Vagina (tissue), 2 donors: ENCODE data around the gene THAP12. TPM values are rescaled to one million over a fixed set of nuclear protein-coding genes. Genes with fewer than 3 reads are reported as not detected.

ENCODE experiments used
- DNase-seq, 2 donors: peaks; one replicate each; pipeline ENCODE4 v3.0.0-alpha.2; 2017; ENCODE audit errors: extremely low spot score in 2 of 2
- H3K27ac ChIP-seq: fragments of 200-600 bp; sonication (generic); one replicate; pipeline ENCODE4 v1.5.1; 2019
- H3K27me3 ChIP-seq: fragments of 200-600 bp; sonication (generic); one replicate; pipeline ENCODE4 v1.5.1; 2019
- H3K36me3 ChIP-seq, 2 donors: fragments of 200-600 bp; sonication (generic); one replicate each; pipeline ENCODE4 v1.5.1; 2017 to 2019
- H3K4me1 ChIP-seq: fragments of 200-600 bp; sonication (generic); one replicate; pipeline ENCODE4 v1.5.1; 2019
- H3K4me3 ChIP-seq, 2 donors: fragments of 200-600 bp; sonication (generic); 1 replicate in 1 of 2; 2 replicates in 1 of 2; pipeline ENCODE4 v1.5.1; 2016 to 2019
- H3K9me3 ChIP-seq: fragments of 200-600 bp; sonication (generic); one replicate; pipeline ENCODE4 v1.5.1; 2019
- CTCF ChIP-seq, 3 experiments: fragments of 450-650 bp in 2 of 3; fragments of 200-600 bp in 1 of 3; sonication (generic) in 1 of 3; IDR thresholded peaks; one replicate each; pipeline ENCODE4 v1.5.1; 2017 to 2019; ENCODE audit warnings: antibody characterized with exemption in 3 of 3, mild to moderate bottlenecking in 2 of 3, moderate library complexity in 2 of 3
- POLR2A ChIP-seq, 2 donors: fragments of 450-650 bp; IDR thresholded peaks; one replicate each; pipeline ENCODE4 v1.6.1; 2017; ENCODE audit warnings: antibody characterized with exemption in 2 of 2, mild to moderate bottlenecking in 2 of 2, moderate library complexity in 2 of 2
- POLR2AphosphoS5 ChIP-seq, 2 donors: sonication (generic); formaldehyde crosslinking; IDR thresholded peaks; one replicate each; pipeline ENCODE4 v1.9.0; 2017; ENCODE audit warnings: antibody characterized with exemption in 2 of 2, mild to moderate bottlenecking in 2 of 2, low read depth in 1 of 2; ENCODE audit not compliant: insufficient read depth in 1 of 2
- intact Hi-C: fragments of 100-400 bp; cut with DNase I; formaldehyde crosslinking; loops from one replicate; pipeline ENCODE4 v1.15.1; 2023
- total RNA-seq: library from RNA; depleted of rRNA; stranded (reverse); fragments of >200 nt; gene quantifications from one replicate; pipeline ENCODE4 v1.2.3, GENCODE V29; 2016

The THAP12 gene
- total RNA-seq, 1 donor from 2014 or later = 25.8 TPM

GRCh38 chr11:76313913-76314740 is 66.8 kb downstream of the THAP12 start:
- no peaks in the 10 kb centered on the region for H3K9me3 ChIP-seq
- no peaks in the 10 kb centered on the region for H3K27me3 ChIP-seq
- DNase-seq = no peak
- H3K36me3 ChIP-seq = no peaks in the 10 kb centered on the region
- intact Hi-C loops = loop anchor here (10.0 kb wide), 1 partner anchor 409 kb away; no protein-coding TSS in a partner anchor
- no peaks in the 10 kb centered on the region for H3K4me1 ChIP-seq
- no peak overlapping the region for H3K4me3 ChIP-seq
- no peak for TF ChIP-seq CTCF (IDR thresholded peaks at IDR 0.05)
- no peak for TF ChIP-seq POLR2A (IDR thresholded peaks at IDR 0.05)
- no peak for TF ChIP-seq POLR2AphosphoS5 (IDR thresholded peaks at IDR 0.05; ENCODE audit: insufficient read depth in 1 of 2, low read depth in 1 of 2)
- H3K27ac ChIP-seq = no peak overlapping the region

GRCh38 chr11:76313271-76313670 is 67.7 kb downstream of the THAP12 start:
- TF ChIP-seq POLR2AphosphoS5 (IDR thresholded peaks at IDR 0.05; ENCODE audit: insufficient read depth in 1 of 2, low read depth in 1 of 2) (no peak), CTCF (IDR thresholded peaks at IDR 0.05) (no peak), POLR2A (IDR thresholded peaks at IDR 0.05) (no peak)
- H3K4me1 ChIP-seq = no peaks in the 10 kb centered on the region
- intact Hi-C loops = loop anchor here (10.0 kb wide), 1 partner anchor 408 kb away; no protein-coding TSS in a partner anchor
- H3K27me3 ChIP-seq = no peaks in the 10 kb centered on the region
- no peak overlapping the region for H3K27ac ChIP-seq
- no peaks in the 10 kb centered on the region for H3K9me3 ChIP-seq
- H3K36me3 ChIP-seq = no peaks in the 10 kb centered on the region
- no peak for DNase-seq
- H3K4me3 ChIP-seq = no peak overlapping the region

- H3K27me3 ChIP-seq = no peaks in the 10 kb centered on the region
- no peaks in the 10 kb centered on the region for H3K9me3 ChIP-seq
- no peak overlapping the region for H3K4me3 ChIP-seq
- H3K4me1 ChIP-seq = no peaks in the 10 kb centered on the region
- intact Hi-C loops = loop anchor here (10.0 kb wide), 1 partner anchor 406 kb away; no protein-coding TSS in a partner anchor
- no peaks in the 10 kb centered on the region for H3K36me3 ChIP-seq
- no peak overlapping the region for H3K27ac ChIP-seq
- TF ChIP-seq POLR2AphosphoS5 (IDR thresholded peaks at IDR 0.05; ENCODE audit: insufficient read depth in 1 of 2, low read depth in 1 of 2) = no peak
- no peak for TF ChIP-seq POLR2A (IDR thresholded peaks at IDR 0.05)
- no peak for TF ChIP-seq CTCF (IDR thresholded peaks at IDR 0.05)
- DNase-seq = no peak
These were observed 69.9 kb downstream of the THAP12 start for GRCh38 chr11:76310832-76311595.

- intact Hi-C loops = no loop called here
- DNase-seq = no peak
- no peaks in the 10 kb centered on the region for H3K4me1 ChIP-seq
- H3K27me3 ChIP-seq = no peaks in the 10 kb centered on the region
- H3K4me3 ChIP-seq = no peak overlapping the region
- TF ChIP-seq CTCF (IDR thresholded peaks at IDR 0.05) = no peak
- no peak for TF ChIP-seq POLR2AphosphoS5 (IDR thresholded peaks at IDR 0.05; ENCODE audit: insufficient read depth in 1 of 2, low read depth in 1 of 2)
- TF ChIP-seq POLR2A (IDR thresholded peaks at IDR 0.05) = no peak
- H3K9me3 ChIP-seq = no peaks in the 10 kb centered on the region
- H3K36me3 ChIP-seq = no peaks in the 10 kb centered on the region
- H3K27ac ChIP-seq = no peak overlapping the region
These were observed 72.8 kb downstream of the THAP12 start for GRCh38 chr11:76307978-76308747.
